ENCODE measurements around the gene CTDSPL. TPM values are rescaled to one million over a fixed set of nuclear protein-coding genes. Genes with fewer than 3 reads are reported as not detected.
A peak's percentile ranks its signal among the peaks of the same experiment; 100 is the strongest.

CTDSPL gene
- total RNA-seq, 4 donors from 2014 or later = 78.9 to 130 (median 111) TPM

DNA sequence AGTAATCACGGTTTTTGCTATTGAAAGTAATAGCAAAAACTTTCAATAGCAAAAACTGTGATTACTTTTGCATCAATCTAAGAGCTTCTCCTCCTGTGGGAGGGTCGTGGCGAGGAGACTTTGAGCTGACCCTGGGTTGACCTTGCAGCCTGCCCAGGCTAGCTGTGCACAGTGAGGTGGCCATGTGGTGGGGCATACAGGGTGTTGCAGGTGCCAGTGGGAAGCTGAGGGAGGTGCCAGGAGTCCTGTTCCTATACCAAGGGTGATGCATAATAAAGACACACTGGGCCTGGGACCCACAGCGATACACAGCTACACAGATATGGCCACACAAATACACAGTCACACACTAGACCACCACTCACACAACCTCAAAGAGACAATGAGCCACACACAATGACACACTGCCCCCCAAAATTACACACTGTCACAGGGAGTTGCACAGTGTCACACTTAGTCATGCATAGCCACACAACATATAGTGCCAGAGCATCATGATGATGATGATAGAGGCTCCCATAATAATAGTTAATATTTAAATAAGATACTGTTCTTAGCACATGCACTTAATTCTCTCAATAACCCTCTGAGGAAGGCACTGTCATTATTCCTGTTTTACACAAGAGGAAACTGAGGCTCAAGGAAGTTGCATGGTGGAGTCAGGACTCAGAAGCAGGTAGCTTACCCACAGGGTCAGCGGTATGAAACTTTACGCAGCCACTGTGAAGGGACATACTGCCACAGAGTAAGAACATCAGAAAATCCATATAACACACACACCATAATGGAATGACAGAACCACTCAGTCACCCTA, 161.4 kb downstream of the CTDSPL start:
- Histone ChIP-seq H3K27ac (no peak overlapping the region), H3K9me3 (no peaks in the 10 kb centered on the region), H3K36me3 (peaks cover 21% of the 10 kb centered on the region), H3K27me3 (no peaks in the 10 kb centered on the region), H3K4me3 (peak overlapping the region; percentile 77), H3K4me1 (peaks cover 52% of the 10 kb centered on the region)
- whole genome bisulfite sequencing = 74% methylated on average over 5 of the region's 6 CpGs
- DNase-seq (ENCODE audit: low spot score in 2 of 2) = peak in 1 of 2 donors; percentile 56
- no peak for TF ChIP-seq POLR2A (IDR thresholded peaks at IDR 0.05)
- no peak for TF ChIP-seq POLR2AphosphoS5 (IDR thresholded peaks at IDR 0.05)
- TF ChIP-seq, protein P1, sequence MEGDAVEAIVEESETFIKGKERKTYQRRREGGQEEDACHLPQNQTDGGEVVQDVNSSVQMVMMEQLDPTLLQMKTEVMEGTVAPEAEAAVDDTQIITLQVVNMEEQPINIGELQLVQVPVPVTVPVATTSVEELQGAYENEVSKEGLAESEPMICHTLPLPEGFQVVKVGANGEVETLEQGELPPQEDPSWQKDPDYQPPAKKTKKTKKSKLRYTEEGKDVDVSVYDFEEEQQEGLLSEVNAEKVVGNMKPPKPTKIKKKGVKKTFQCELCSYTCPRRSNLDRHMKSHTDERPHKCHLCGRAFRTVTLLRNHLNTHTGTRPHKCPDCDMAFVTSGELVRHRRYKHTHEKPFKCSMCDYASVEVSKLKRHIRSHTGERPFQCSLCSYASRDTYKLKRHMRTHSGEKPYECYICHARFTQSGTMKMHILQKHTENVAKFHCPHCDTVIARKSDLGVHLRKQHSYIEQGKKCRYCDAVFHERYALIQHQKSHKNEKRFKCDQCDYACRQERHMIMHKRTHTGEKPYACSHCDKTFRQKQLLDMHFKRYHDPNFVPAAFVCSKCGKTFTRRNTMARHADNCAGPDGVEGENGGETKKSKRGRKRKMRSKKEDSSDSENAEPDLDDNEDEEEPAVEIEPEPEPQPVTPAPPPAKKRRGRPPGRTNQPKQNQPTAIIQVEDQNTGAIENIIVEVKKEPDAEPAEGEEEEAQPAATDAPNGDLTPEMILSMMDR (IDR thresholded peaks at IDR 0.05) = no peak
- TF ChIP-seq EP300 (IDR thresholded peaks at IDR 0.05) = no peak

DNA sequence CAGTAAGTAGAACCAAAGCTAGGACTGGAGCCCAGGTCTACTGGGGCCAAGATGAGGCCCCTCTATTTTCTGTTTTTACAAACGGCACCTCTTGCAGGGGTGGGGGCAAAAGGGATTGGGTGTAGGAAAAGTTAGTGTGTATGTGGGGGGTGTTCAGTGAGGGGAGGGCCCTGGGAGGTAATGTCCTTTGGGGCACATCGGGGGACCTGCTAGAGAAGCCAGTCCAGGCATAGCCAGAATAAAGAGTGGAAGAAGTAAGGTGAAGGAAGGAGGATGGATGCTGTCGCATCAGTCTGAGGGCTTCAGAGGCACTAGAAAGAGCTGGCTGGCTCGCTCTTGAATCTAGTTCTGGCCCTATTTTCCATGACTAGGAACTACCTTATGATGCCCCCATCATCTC, 165.2 kb downstream of the CTDSPL start:
- Histone ChIP-seq H3K36me3 (no peaks in the 10 kb centered on the region), H3K9me3 (no peaks in the 10 kb centered on the region), H3K27me3 (no peaks in the 10 kb centered on the region), H3K4me1 (peaks cover 89% of the 10 kb centered on the region), H3K27ac (no peak overlapping the region), H3K4me3 (no peak overlapping the region)
- TF ChIP-seq, protein P1 (IDR thresholded peaks at IDR 0.05) = no peak
- TF ChIP-seq EP300 (IDR thresholded peaks at IDR 0.05) = no peak
- no peak for TF ChIP-seq POLR2A (IDR thresholded peaks at IDR 0.05)
- no peak for TF ChIP-seq POLR2AphosphoS5 (IDR thresholded peaks at IDR 0.05)
- DNase-seq (ENCODE audit: low spot score in 2 of 2) = no peak
- WGBS = 68% methylated on average over 4 of the region's 4 CpGs

DNA sequence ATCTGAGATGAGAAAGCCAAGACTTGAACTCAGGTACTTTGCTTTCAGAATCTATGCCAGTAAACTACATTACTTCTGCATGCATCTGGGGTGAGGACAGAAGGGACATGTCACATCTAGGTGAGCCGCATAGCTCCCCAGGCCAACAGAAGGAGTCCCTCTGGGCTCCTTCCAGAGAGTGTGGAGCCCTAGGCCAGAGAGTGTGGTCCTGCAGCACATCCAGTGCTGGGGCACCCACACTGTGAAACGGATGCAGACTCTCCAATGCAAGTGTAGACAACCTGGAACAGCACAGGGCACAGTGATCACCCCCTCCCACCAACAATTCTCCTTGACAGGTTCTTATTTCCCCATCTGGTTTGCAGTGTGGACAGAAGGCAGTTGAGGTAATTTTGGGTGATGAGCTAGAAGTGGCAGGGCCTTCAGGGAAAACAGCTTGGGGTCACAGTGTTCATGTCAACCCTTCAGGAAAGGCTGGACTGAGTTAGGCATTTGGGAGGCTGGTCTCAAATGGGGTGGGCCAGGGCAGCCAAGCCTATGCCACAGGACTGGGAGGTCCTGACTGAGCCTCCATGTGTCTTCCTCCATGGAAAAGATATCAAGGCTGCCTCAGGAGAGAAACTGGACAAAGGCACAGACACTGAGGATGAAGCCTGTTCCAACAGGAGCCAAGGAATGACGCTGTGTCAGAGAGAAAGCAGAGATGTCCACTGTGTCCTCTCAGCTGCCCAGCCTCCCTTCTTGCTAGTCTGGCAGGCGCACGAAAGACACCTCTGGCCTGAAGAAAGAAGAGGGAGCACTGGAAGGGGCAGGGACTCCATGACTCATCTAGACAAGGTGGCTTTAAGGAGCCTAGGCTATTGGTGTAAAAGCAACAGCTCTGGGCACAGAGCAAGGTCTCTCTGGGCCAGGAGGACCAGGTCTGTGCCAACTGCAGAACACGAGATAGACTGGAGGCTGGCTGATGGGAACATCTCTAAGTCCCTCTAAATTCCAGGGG, 166.1 kb downstream of the CTDSPL start:
- peak overlapping the region; percentile 92 for H3K27ac ChIP-seq
- H3K36me3 ChIP-seq = no peaks in the 10 kb centered on the region
- no peak for DNase-seq (ENCODE audit: low spot score in 2 of 2)
- no peaks in the 10 kb centered on the region for H3K9me3 ChIP-seq
- no peaks in the 10 kb centered on the region for H3K27me3 ChIP-seq
- H3K4me3 ChIP-seq = peak overlapping the region; percentile 87
- peaks cover 92% of the 10 kb centered on the region for H3K4me1 ChIP-seq
- TF ChIP-seq EP300 (IDR thresholded peaks at IDR 0.05) = no peak
- TF ChIP-seq POLR2AphosphoS5 (IDR thresholded peaks at IDR 0.05) = no peak
- TF ChIP-seq, protein P1 (IDR thresholded peaks at IDR 0.05) = no peak
- no peak for TF ChIP-seq POLR2A (IDR thresholded peaks at IDR 0.05)
- 74% methylated on average over 6 of the region's 6 CpGs for WGBS

DNA sequence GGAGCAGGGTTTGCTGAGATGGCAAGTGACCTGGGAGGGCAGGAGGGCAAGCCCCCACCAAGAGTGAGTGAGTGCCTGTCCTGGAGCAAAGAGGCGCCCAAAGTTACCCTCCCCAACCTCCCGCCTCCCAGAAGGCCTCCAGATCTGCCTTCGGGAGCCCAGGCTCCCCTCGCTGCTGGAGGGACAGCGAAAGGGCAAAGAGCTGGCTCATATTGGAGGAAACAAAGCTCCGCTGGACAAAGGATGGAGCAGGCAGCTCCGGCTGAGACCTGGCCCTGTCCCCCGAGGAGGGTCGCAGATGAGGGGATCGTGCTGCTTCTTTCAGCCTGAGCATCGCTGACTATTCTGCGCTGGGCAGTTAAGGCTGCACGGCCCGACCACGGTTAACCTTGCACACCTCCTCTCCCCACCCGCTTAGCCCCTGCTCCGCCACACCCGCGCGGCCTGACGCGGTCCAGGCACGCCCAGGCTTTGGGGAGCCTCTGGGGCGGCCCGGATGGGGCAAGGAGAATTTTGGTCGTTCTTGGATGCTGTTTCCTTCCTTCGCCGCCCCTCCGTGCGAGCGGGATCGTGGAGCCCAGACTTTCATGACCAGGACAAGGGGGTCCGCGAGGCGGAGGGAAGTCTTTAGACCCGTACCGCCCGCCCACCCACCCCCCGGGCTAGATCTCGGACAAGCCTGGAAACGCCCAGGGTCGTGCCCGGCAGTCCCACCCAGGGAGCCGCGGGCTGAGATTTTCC, 167.1 kb downstream of the CTDSPL start:
- Histone ChIP-seq H3K4me3 (peak overlapping the region; percentile 87), H3K36me3 (no peaks in the 10 kb centered on the region), H3K27me3 (no peaks in the 10 kb centered on the region), H3K4me1 (peaks cover 86% of the 10 kb centered on the region), H3K9me3 (no peaks in the 10 kb centered on the region), H3K27ac (peak overlapping the region; percentile 92)
- WGBS = 25% methylated on average over 32 of the region's 45 CpGs
- peak; percentile 74 to 82 for DNase-seq (ENCODE audit: low spot score in 2 of 2)
- TF ChIP-seq EP300 (IDR thresholded peaks at IDR 0.05) = no peak

DNA sequence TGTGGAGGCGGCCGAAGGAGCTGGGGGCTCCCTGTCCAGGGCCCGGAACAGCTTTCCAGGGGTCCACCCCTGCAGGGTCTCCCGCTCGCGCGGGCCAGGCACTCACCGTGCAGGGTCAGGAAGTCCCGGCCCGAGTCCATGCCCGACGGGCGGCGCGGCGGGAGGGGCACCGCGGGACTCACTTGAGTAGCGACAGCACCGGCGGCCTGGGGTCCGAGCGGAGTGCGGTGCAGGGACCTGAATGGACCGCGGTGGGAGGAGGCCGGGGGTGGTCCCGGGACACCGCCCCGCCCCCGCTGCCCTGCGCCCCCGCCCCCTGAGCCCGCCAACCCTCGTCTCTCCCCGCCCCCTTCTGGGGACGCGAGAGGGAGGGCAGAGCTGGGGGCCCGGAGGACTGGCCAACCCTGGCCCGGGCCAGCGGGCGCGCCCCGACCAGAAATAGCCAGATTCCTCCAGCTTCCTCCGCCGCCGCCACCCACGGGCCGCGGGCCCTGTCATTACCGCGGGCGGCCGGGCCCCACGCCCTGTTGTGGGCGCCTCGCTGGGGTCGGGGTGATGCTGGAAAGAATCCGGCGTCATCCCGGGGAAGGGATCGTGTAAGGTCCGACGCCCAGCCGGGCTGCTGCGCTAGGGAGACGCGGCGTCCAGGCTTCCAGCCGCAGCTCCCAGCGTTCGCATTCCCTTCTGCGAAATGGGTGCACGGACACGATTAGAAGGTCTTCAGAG, 167.9 kb downstream of the CTDSPL start, which contains the start of gene PLCD1:
TSS of gene PLCD1 (minus strand) at position 243 of the 726 bp plus-strand sequence. CDS start at position 140, 103 bp downstream.
- H3K27ac ChIP-seq = peak within 1 kb of the TSS; percentile 92
- no peaks in the 10 kb centered on the region for H3K9me3 ChIP-seq
- no peaks in the 10 kb centered on the region for H3K27me3 ChIP-seq
- peak; percentile 87 to 91 for DNase-seq (ENCODE audit: low spot score in 2 of 2)
- no peaks in the 10 kb centered on the region for H3K36me3 ChIP-seq
- WGBS = 0% methylated on average over 5 of the region's 75 CpGs
- H3K4me3 ChIP-seq = peak within 1 kb of the TSS; percentile 87
- TF ChIP-seq EP300 (IDR thresholded peaks at IDR 0.05) (no peak), POLR2AphosphoS5 (IDR thresholded peaks at IDR 0.05) (peak in 1 of 3 donors; percentile 21)
- H3K4me1 ChIP-seq = peaks cover 78% of the 10 kb centered on the region

Measured in suprapubic skin (tissue), 4 donors.